Glutamatergic neuron (in vitro differentiated cells): ENCODE results near the gene NSUN7. TPM values are rescaled to one million over a fixed set of nuclear protein-coding genes. Genes with fewer than 3 reads are reported as not detected.
"Not testable (repeated sequence)": the region's sequence is repeated elsewhere in the genome, so short reads cannot be mapped to it uniquely, and the experiment has no call there.

ENCODE experiments used
- DNase-seq: peaks from one replicate; pipeline ENCODE4 v3.0.0; 2022
- H3K27ac Mint-ChIP-seq: one replicate; pipeline ENCODE4 v1.8.0; 2020; ENCODE audit warnings: mild to moderate bottlenecking, mixed read lengths, inconsistent platforms; ENCODE audit not compliant: unreplicated experiment
- H3K27me3 Mint-ChIP-seq: one replicate; pipeline ENCODE4 v1.8.0; 2020; ENCODE audit warnings: mild to moderate bottlenecking, moderate library complexity, mixed read lengths, inconsistent platforms; ENCODE audit not compliant: unreplicated experiment
- H3K36me3 Mint-ChIP-seq: one replicate; pipeline ENCODE4 v1.8.0; 2020; ENCODE audit warnings: mild to moderate bottlenecking, mixed read lengths, inconsistent platforms; ENCODE audit not compliant: unreplicated experiment
- H3K4me1 Mint-ChIP-seq: one replicate; pipeline ENCODE4 v1.8.0; 2020; ENCODE audit warnings: mild to moderate bottlenecking, low read depth, mixed read lengths, inconsistent platforms; ENCODE audit not compliant: unreplicated experiment
- H3K4me3 Mint-ChIP-seq: one replicate; pipeline ENCODE4 v1.8.0; 2020; ENCODE audit warnings: mild to moderate bottlenecking, mixed read lengths, inconsistent platforms; ENCODE audit not compliant: unreplicated experiment
- H3K9me3 Mint-ChIP-seq: one replicate; pipeline ENCODE4 v1.8.0; 2020; ENCODE audit warnings: mild to moderate bottlenecking, moderate library complexity, mixed read lengths, inconsistent platforms; ENCODE audit not compliant: unreplicated experiment
- CTCF ChIP-seq: fragments of 200-600 bp; sonication (generic); IDR thresholded peaks from one replicate; pipeline ENCODE4 v1.5.0; 2021; ENCODE audit not compliant: partially characterized antibody, unreplicated experiment
- total RNA-seq: library from RNA; stranded (reverse); fragmentation: NEBNext Ultra II Directional; extraction: Animal tissue kit (Norgen Biotek cat#: 25700); gene quantifications from one replicate; pipeline ENCODE4 v1.2.1, GENCODE V29; 2021; ENCODE audit not compliant: unreplicated experiment

Gene NSUN7
- total RNA-seq, 1 donor from 2014 or later = 0.25 TPM

GRCh38 chr4:40710484-40711254, 39.1 kb upstream of the NSUN7 start:
- H3K36me3 Mint-ChIP-seq = no peaks in the 10 kb centered on the region
- H3K27me3 Mint-ChIP-seq = no peaks in the 10 kb centered on the region
- no peaks in the 10 kb centered on the region for H3K4me1 Mint-ChIP-seq
- DNase-seq = no peak
- no peaks in the 10 kb centered on the region for H3K9me3 Mint-ChIP-seq
- no peak overlapping the region for H3K4me3 Mint-ChIP-seq
- H3K27ac Mint-ChIP-seq = no peak overlapping the region
- TF ChIP-seq CTCF = no peak

DNA sequence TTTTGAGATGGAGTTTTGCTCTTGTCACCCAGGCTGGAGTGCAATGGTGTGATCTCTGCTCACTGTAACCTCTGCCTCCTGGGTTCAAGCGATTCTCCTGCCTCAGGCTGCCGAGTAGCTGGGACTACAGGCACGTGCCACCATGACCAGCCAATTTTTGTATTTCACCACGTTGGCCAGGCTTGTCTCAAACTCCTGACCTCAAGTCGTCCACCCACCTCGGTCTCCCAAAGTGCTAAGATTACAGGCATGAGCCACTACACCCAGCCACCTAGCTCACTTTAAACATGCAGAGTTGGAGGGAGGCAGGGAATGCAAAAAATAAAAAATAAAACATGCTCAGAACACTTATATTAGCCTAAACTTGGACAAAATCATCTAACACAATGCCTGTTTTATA, 36.8 kb upstream of the NSUN7 start:
- DNase-seq, H3K36me3 Mint-ChIP-seq: not testable (repeated sequence)

GRCh38 chr4:40713798-40714197, 36.0 kb upstream of the NSUN7 start:
- Mint-ChIP-seq H3K27ac (no peak overlapping the region), H3K36me3 (no peaks in the 10 kb centered on the region), H3K27me3 (no peaks in the 10 kb centered on the region), H3K4me3 (no peak overlapping the region), H3K9me3 (no peaks in the 10 kb centered on the region), H3K4me1 (no peaks in the 10 kb centered on the region)
- no peak for TF ChIP-seq CTCF
- no peak for DNase-seq

More for the DNA sequence above, 36.8 kb upstream of the NSUN7 start:
- H3K9me3 Mint-ChIP-seq, H3K27me3 Mint-ChIP-seq, H3K4me3 Mint-ChIP-seq, H3K27ac Mint-ChIP-seq, H3K4me1 Mint-ChIP-seq: not testable (repeated sequence)

DNA sequence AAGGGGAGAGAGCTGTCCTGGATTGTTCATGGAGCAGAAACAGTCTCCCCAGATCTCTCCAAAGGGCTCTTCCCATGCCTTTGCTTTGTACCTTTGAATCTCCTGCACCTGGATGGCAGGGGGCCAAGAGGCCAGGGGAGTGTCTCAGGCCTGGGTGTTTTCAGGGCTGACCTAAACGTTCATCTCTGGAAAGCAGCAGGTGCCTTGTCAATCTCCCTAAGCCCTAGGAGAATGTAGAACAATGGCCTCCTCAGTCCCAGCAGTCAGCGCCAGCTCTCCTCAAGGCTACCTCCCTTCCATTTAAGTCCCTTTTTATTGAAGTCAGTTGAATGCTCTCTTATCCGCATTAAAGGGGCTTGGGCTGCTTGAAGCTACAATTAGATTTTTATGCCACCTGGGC, 31.2 kb upstream of the NSUN7 start:
- H3K4me3 Mint-ChIP-seq = no peak overlapping the region

DNA sequence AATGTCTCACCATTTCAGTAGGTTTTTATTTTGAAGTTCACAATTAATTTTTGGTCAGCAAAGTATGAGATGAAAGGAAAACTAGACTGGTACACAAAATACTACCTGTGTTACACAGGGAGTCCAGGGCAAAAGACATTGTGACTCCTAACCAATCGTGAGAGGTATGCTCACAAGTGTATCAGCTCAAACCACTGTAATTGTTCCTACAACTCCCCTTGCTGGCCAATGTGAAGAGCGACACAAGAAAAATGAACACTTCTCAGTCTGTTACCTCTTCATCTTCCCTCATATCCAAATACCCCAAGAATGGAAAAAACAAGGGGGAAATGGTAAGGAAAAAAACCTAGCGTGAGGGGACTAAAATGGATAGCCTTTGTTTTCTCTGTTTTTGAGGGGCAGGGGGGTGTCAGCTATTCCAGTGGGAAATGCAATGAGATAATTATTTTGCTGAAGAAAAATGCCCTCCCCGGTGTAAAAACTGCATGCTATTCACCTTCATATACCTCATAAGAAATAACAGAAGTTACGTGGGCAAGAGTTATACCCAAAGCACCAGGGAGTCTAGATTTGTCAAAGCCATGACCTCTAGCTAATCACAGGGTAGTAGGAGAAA, 30.6 kb upstream of the NSUN7 start:
- Mint-ChIP-seq H3K9me3 (no peaks in the 10 kb centered on the region), H3K4me1 (no peaks in the 10 kb centered on the region), H3K4me3 (no peak overlapping the region), H3K36me3 (no peaks in the 10 kb centered on the region), H3K27ac (no peak overlapping the region), H3K27me3 (no peaks in the 10 kb centered on the region)
- no peak for DNase-seq
- TF ChIP-seq CTCF = no peak

More for the DNA sequence above, 31.2 kb upstream of the NSUN7 start:
- no peak for TF ChIP-seq CTCF
- Mint-ChIP-seq H3K9me3 (no peaks in the 10 kb centered on the region), H3K36me3 (no peaks in the 10 kb centered on the region), H3K27ac (no peak overlapping the region), H3K4me1 (no peaks in the 10 kb centered on the region), H3K27me3 (no peaks in the 10 kb centered on the region)
- no peak for DNase-seq
